IMR-90 (cell line): ENCODE data around the gene TMUB1.

Source experiments
- BHLHE40 ChIP-seq: fragments of 150-350 bp; IDR thresholded peaks from 2 replicates; pipeline ENCODE4 v1.6.1; 2016; ENCODE audit warnings: mild to moderate bottlenecking, low read depth, low read length
- CHD1 ChIP-seq: IDR thresholded peaks from 2 replicates; pipeline ENCODE4 v1.6.1; 2012; ENCODE audit warnings: low read depth, low read length, improper control_type of control experiment
- MXI1 ChIP-seq: IDR thresholded peaks from 2 replicates; pipeline ENCODE4 v1.6.1; 2012; ENCODE audit warnings: low read depth, mild to moderate bottlenecking, low read length, moderate library complexity, borderline replicate concordance
- POLR2A ChIP-seq: IDR thresholded peaks from 2 replicates; pipeline ENCODE4 v1.6.1; 2012; ENCODE audit warnings: mild to moderate bottlenecking, low read depth, low read length
- RCOR1 ChIP-seq: IDR thresholded peaks from 2 replicates; pipeline ENCODE4 v1.6.1; 2012; ENCODE audit warnings: mild to moderate bottlenecking, low read length, improper control_type of control experiment; ENCODE audit not compliant: insufficient replicate concordance
- RFX5 ChIP-seq: IDR thresholded peaks from 2 replicates; pipeline ENCODE4 v1.8.0; 2012; ENCODE audit warnings: low read depth, mild to moderate bottlenecking, low read length, moderate library complexity
- TF ChIP-seq, protein P1 (sequence below): conservative IDR thresholded peaks from 2 replicates; pipeline ENCODE4 v1.5.1; 2012; ENCODE audit warnings: mild to moderate bottlenecking, low read depth, low read length, improper control_type of control experiment
- TF ChIP-seq, protein P2 (sequence below): fragments of 150-350 bp; IDR thresholded peaks from 2 replicates; pipeline ENCODE4 v1.6.1; 2016; ENCODE audit warnings: low read depth, mild to moderate bottlenecking, low read length, moderate library complexity, borderline replicate concordance
- TF ChIP-seq, protein P3 (sequence below): fragments of 150-350 bp; IDR thresholded peaks from 2 replicates; pipeline ENCODE4 v1.6.1; 2017; ENCODE audit warnings: mild to moderate bottlenecking, antibody characterized with exemption, low read length, low read depth

DNA sequence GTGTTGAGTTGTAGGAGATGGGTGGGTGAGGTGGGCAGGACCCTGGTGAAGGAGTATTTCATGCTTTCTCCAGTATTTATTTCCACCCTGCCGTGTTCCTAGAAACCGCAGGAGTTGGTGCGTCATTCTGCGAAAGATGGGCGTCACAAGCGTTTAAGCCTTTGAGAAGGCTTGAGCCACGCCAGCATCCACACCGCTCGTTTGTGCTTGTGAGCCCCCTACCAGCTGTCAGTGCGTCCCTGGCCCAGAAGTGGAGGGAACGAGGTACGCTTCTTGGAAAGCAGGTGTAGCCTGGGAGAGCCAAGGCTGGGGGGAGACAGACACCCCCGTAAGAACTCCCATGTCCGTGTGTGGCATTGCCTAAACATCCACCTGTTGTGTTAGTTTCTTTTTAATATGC, 8.7 kb upstream of the TMUB1 start:
- TF ChIP-seq BHLHE40: no peak
- TF ChIP-seq, protein P1, sequence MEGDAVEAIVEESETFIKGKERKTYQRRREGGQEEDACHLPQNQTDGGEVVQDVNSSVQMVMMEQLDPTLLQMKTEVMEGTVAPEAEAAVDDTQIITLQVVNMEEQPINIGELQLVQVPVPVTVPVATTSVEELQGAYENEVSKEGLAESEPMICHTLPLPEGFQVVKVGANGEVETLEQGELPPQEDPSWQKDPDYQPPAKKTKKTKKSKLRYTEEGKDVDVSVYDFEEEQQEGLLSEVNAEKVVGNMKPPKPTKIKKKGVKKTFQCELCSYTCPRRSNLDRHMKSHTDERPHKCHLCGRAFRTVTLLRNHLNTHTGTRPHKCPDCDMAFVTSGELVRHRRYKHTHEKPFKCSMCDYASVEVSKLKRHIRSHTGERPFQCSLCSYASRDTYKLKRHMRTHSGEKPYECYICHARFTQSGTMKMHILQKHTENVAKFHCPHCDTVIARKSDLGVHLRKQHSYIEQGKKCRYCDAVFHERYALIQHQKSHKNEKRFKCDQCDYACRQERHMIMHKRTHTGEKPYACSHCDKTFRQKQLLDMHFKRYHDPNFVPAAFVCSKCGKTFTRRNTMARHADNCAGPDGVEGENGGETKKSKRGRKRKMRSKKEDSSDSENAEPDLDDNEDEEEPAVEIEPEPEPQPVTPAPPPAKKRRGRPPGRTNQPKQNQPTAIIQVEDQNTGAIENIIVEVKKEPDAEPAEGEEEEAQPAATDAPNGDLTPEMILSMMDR: no peak
- TF ChIP-seq, protein P2, sequence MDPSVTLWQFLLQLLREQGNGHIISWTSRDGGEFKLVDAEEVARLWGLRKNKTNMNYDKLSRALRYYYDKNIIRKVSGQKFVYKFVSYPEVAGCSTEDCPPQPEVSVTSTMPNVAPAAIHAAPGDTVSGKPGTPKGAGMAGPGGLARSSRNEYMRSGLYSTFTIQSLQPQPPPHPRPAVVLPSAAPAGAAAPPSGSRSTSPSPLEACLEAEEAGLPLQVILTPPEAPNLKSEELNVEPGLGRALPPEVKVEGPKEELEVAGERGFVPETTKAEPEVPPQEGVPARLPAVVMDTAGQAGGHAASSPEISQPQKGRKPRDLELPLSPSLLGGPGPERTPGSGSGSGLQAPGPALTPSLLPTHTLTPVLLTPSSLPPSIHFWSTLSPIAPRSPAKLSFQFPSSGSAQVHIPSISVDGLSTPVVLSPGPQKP: no peak
- TF ChIP-seq POLR2A: no peak
- TF ChIP-seq CHD1: no peak
- no peak for TF ChIP-seq RCOR1
- no peak for TF ChIP-seq RFX5
- TF ChIP-seq MXI1: no peak
- TF ChIP-seq, protein P3, sequence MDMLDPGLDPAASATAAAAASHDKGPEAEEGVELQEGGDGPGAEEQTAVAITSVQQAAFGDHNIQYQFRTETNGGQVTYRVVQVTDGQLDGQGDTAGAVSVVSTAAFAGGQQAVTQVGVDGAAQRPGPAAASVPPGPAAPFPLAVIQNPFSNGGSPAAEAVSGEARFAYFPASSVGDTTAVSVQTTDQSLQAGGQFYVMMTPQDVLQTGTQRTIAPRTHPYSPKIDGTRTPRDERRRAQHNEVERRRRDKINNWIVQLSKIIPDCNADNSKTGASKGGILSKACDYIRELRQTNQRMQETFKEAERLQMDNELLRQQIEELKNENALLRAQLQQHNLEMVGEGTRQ: no peak
